ENCODE data around the gene ROPN1L.
"Not testable (repeated sequence)": the region's sequence is repeated elsewhere in the genome, so short reads cannot be mapped to it uniquely, and the experiment has no call there.

Gene ROPN1L

GRCh38 chr5:10509575-10509974 is 67.9 kb downstream of the ROPN1L start:
- Mint-ChIP-seq H3K4me1 (peaks cover 58% of the 10 kb centered on the region), H3K27me3 (ENCODE audit: low read depth, poor library complexity) (peaks cover 2% of the 10 kb centered on the region), H3K36me3 (ENCODE audit: low read depth) (no peaks in the 10 kb centered on the region), H3K9me3 (peaks cover 29% of the 10 kb centered on the region), H3K4me3 (no peak overlapping the region), H3K27ac (no peak overlapping the region)
- TF ChIP-seq CTCF (IDR thresholded peaks at IDR 0.05), result no peak
- no peak for DNase-seq

- no peak overlapping the region for H3K27ac Mint-ChIP-seq
- no peak for DNase-seq
- peaks cover 38% of the 10 kb centered on the region for H3K9me3 Mint-ChIP-seq
- H3K4me1 Mint-ChIP-seq, result peaks cover 39% of the 10 kb centered on the region
- H3K4me3 Mint-ChIP-seq, result no peak overlapping the region
- peaks cover 2% of the 10 kb centered on the region for H3K27me3 Mint-ChIP-seq (ENCODE audit: low read depth, poor library complexity)
- H3K36me3 Mint-ChIP-seq (ENCODE audit: low read depth), result no peaks in the 10 kb centered on the region
- TF ChIP-seq CTCF (IDR thresholded peaks at IDR 0.05), result no peak
Measured at GRCh38 chr5:10511741-10512640, 70.3 kb downstream of the ROPN1L start.

- Mint-ChIP-seq H3K27me3 (ENCODE audit: low read depth, poor library complexity) (peaks cover 9% of the 10 kb centered on the region), H3K27ac (no peak overlapping the region), H3K9me3 (peaks cover 37% of the 10 kb centered on the region), H3K4me1 (peaks cover 36% of the 10 kb centered on the region), H3K4me3 (no peak overlapping the region), H3K36me3 (ENCODE audit: low read depth) (no peaks in the 10 kb centered on the region)
- TF ChIP-seq CTCF (IDR thresholded peaks at IDR 0.05), result no peak
- DNase-seq, result no peak
Measured at GRCh38 chr5:10513501-10514442, 72.1 kb downstream of the ROPN1L start.

GRCh38 chr5:10514572-10514971 is 72.9 kb downstream of the ROPN1L start:
- DNase-seq; H3K36me3 Mint-ChIP-seq (ENCODE audit: low read depth); H3K27ac Mint-ChIP-seq; H3K27me3 Mint-ChIP-seq (ENCODE audit: low read depth, poor library complexity); H3K4me3 Mint-ChIP-seq: not testable (repeated sequence)
- Mint-ChIP-seq H3K4me1 (peaks cover 30% of the 10 kb centered on the region), H3K9me3 (peaks cover 32% of the 10 kb centered on the region)
